ENCODE measurements around the gene DNAH17.

The DNAH17 gene

DNA sequence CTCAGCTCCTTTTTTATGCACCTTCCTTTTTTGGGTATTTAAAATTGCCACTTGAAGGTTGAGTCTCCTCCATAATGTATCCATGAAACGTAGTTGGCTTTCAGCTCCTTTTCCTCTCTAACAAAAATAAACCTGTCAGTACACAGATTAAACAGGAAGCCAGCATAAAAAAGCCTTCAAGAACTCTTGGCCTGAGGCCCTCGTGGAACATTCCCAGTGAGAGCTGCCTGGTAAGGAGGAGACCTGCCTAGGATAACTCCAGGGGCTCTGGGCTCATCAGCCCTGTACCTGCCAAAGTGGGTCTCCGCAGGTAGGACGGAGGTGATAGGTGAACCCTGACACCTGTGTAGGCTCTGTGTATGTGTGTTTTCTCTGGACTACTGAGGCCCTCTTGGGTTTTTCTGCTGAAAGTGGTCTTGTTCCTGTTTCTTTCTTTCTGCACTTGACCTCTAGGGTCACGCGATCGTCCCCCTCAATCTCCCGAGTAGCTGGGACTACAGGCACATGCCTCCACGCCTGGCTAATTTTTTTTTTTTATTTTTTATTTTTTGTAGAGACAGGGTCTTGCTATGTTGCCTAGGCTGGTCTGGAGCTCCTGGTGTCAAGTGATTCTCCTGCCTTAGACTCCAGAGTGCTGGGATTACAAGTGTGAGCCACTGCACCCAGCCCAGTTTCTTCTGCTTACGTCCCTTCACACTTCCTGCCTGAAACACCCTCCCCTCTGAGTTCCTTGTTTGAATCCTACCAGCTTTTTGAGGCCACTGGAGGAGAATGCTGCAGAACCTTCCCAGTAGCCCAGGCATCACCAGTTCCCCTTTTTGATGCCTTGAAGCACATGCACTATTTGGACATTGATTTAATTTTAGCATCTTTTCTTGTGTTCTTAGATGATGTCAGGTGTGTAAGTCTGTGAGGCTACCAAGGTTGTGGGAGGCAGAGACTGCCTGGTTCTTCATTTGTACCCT, 188.9 kb downstream of the DNAH17 start:
- no peak for DNase-seq

- DNase-seq = no peak
Measured at GRCh38 chr17:78384479-78385175, 192.6 kb downstream of the DNAH17 start.

DNA sequence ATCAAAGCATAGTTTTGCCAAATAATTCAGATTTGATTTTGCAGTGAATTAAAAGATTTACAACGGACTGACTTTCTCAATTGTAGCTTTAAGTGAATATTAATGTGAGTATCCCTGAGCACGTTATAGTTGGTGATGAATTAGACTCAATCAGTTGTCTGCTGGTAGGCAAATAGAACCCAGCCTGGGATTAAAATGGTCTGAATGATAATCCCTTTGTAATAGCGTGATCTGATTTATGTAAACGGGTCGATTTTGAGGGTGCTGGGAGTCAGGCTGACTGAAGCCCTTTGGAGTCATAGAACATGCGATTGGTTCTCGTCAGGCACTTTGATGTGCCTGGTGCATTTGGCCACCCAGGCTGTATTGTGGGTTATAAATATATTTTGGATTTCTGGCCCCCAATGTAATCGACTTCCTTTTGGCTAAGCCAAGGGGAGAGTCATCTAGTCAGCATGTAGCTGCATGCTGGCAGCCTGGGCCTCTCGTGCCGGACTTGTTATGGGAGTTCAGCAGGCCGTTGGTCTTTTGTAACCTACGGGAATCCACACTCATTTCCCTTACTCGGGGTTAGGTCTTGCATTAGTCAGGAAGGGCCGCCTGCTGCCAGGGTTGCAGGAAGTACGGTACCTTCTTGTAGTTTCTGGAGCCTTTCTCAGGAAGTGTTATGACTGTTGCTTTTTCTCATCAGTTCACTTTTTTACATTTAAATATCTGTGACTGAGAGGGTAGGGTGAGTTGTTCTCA, 193.3 kb downstream of the DNAH17 start:
- peak; percentile 52 for DNase-seq

DNA sequence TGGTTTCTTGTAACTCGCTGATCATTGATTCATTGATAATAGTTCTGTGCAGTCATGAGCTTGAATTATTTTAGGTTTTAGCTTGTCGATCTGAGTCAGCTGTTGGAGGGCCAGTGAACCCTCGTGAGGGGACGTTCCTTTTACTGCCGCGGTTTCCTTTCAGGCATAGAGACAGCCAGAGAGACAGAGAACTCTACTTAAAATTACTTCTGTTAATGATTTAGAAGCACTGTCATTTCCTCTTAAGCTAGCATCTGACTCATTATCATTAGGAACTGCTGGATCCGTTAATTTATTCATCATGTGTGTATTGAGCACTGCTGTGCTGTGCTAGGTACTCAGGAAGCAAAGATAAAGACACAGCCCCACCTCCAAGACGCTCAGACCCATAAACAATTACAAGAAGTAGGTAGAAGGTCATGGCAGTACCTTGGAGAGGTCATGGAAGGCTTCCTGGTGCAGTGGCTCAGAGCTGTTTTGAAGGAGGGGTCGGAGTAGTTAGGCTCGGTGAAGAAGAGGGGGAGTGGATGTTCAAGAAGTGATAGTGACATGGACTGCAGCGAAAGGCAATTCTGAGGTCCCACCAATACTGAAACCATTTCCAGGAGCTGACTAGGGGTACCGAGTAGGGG, 195.5 kb downstream of the DNAH17 start:
- DNase-seq = peak; percentile 48

- no peak for DNase-seq
Measured at GRCh38 chr17:78380370-78380769, 196.8 kb downstream of the DNAH17 start.

GRCh38 chr17:78379131-78379491, 198.1 kb downstream of the DNAH17 start:
- DNase-seq = no peak

- peak; percentile 88 for DNase-seq
Measured at GRCh38 chr17:78378225-78379130, 198.7 kb downstream of the DNAH17 start, which contains the start of gene PGS1. TSS of gene PGS1 (plus strand) at chr17:78378649. CDS start at chr17:78378666, 17 bp downstream.

GRCh38 chr17:78377858-78378224, 199.4 kb downstream of the DNAH17 start:
- no peak for DNase-seq

GRCh38 chr17:78376161-78376560, 201.0 kb downstream of the DNAH17 start:
- DNase-seq = no peak

GRCh38 chr17:78375401-78376151, 201.6 kb downstream of the DNAH17 start:
- no peak for DNase-seq

- no peak for DNase-seq
Measured at GRCh38 chr17:78374631-78375274, 202.4 kb downstream of the DNAH17 start.

- no peak for DNase-seq
Measured at GRCh38 chr17:78374189-78374588, 203.0 kb downstream of the DNAH17 start.

All from activated CD4-positive, CD25-positive, alpha-beta regulatory T cell treated with anti-CD3 and anti-CD28 coated beads, Interleukin-2, amount 50 U/mL, for 72 hours (primary cell).